Loucy (cell line): Measurements from ENCODE around the gene UTRN.

Experiments used
- H2AFZ ChIP-seq: fragments of 200-600 bp; sonication (generic); 2 replicates; pipeline ENCODE4 v1.6.0; 2016; ENCODE audit warnings: antibody characterized with exemption, mild to moderate bottlenecking, low read length, moderate library complexity
- H3F3A ChIP-seq: fragments of 200-600 bp; 2 replicates; pipeline ENCODE4 v1.6.0; 2016; ENCODE audit warnings: antibody characterized with exemption, low read depth, mild to moderate bottlenecking
- H3K27me3 ChIP-seq: fragments of 200-600 bp; sonication (generic); 2 replicates; pipeline ENCODE4 v1.6.1; 2014; ENCODE audit warnings: low read length, mild to moderate bottlenecking; ENCODE audit not compliant: insufficient read depth, poor library complexity, severe bottlenecking
- H3K36me3 ChIP-seq: fragments of 200-600 bp; sonication (generic); 2 replicates; pipeline ENCODE4 v1.6.1; 2016; ENCODE audit warnings: low read length; ENCODE audit not compliant: insufficient read depth
- H3K4me1 ChIP-seq: fragments of 200-600 bp; sonication (generic); 2 replicates; pipeline ENCODE4 v1.5.1; 2014; ENCODE audit warnings: low read length, mild to moderate bottlenecking; ENCODE audit not compliant: insufficient read depth, poor library complexity, severe bottlenecking
- H3K4me2 ChIP-seq: fragments of 200-600 bp; sonication (generic); 2 replicates; pipeline ENCODE4 v1.6.0; 2014; ENCODE audit warnings: antibody characterized with exemption, low read length, low read depth, mild to moderate bottlenecking; ENCODE audit not compliant: poor library complexity, severe bottlenecking
- H3K4me3 ChIP-seq: fragments of 200-600 bp; sonication (generic); 2 replicates; pipeline ENCODE4 v1.5.1; 2014; ENCODE audit warnings: low read length, mild to moderate bottlenecking, mixed read lengths; ENCODE audit not compliant: poor library complexity, severe bottlenecking
- H3K79me2 ChIP-seq: fragments of 200-600 bp; sonication (generic); 2 replicates; pipeline ENCODE4 v1.6.1; 2014; ENCODE audit warnings: low read length; ENCODE audit not compliant: insufficient read depth
- H3K9ac ChIP-seq: fragments of 200-600 bp; sonication (generic); 2 replicates; pipeline ENCODE4 v1.6.0; 2014; ENCODE audit warnings: mild to moderate bottlenecking, low read depth, low read length, moderate library complexity; ENCODE audit not compliant: poor library complexity, severe bottlenecking
- H3K9me2 ChIP-seq: fragments of 200-600 bp; sonication (generic); replicated peaks from 2 replicates; pipeline ENCODE4 v1.6.1; 2016; ENCODE audit warnings: low read depth, low read length, mixed read lengths
- H3K9me3 ChIP-seq: fragments of 200-600 bp; sonication (generic); 2 replicates; pipeline ENCODE4 v1.6.1; 2014; ENCODE audit warnings: mild to moderate bottlenecking, antibody characterized with exemption, low read length, low read depth; ENCODE audit not compliant: insufficient read depth
- H4K20me1 ChIP-seq: fragments of 200-600 bp; sonication (generic); 2 replicates; pipeline ENCODE4 v1.6.0; 2014; ENCODE audit warnings: antibody characterized with exemption, low read length, mild to moderate bottlenecking; ENCODE audit not compliant: insufficient read depth, poor library complexity, severe bottlenecking
- CTCF ChIP-seq: fragments of 200-600 bp; sonication (generic); conservative IDR thresholded peaks from 2 replicates; pipeline ENCODE4 v1.5.1; 2014; ENCODE audit warnings: mild to moderate bottlenecking, antibody characterized with exemption, low read length
- EZH2phosphoT487 ChIP-seq: fragments of 200-600 bp; IDR thresholded peaks from 2 replicates; pipeline ENCODE4 v1.6.1; 2018; ENCODE audit warnings: antibody characterized with exemption, mild to moderate bottlenecking, moderate library complexity, borderline replicate concordance

UTRN gene

DNA sequence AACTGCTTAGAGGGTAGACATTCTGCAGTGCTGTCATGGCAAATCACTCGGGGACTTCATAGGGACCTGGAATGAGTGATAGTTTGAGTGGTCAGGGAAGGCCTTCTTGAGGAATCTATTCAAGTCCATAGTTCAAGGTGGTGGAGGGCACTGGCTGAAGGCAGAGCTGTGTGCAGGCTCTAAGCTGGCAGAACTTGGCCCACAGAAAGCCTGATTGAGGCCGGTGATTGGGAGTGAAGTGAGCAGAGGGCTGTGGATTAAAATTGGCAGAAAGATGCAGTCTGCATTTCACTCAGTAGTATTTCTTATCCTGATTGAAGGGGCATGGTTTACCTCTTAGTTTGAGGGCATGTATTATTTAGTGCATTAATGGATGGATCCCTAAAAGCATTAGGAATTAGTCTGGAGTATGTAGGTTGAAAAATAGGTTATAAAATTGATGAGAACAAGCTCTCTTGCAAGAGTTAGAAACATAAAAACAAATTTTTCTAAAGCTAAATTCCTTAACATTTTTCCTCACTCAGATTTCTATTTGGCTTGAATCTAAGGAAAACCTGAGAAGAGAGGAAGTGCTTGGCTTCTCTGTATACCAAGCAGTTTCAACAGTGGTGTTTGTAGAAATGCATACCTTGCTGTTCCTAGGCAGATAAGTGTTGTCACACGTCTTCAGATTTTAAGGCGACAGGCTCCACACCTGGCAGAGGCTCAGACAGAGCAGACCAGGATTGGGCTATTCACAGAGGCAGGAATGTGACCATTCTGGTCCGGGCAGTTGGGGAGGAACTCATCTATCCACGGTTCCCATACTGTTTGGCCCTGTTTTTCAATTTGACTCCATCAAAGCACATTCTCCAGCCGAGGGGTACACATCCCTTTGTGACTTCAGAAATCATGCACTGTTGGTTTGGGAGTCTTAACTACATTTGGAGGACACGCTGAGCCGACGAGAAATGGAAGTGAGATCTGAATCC lies 45.2 kb downstream of the UTRN start:
- peaks cover 20% of the 10 kb centered on the region for H3K4me1 ChIP-seq
- TF ChIP-seq EZH2phosphoT487 (no peak), CTCF (no peak)
- H3K9me3 ChIP-seq = no peaks in the 10 kb centered on the region
- H3K4me3 ChIP-seq = no peak overlapping the region
- H4K20me1 ChIP-seq = peaks cover 6% of the 10 kb centered on the region
- no peaks in the 10 kb centered on the region for H3K36me3 ChIP-seq
- H3K27me3 ChIP-seq = no peaks in the 10 kb centered on the region
- peaks cover 5% of the 10 kb centered on the region; the same call in 1 of the 2 replicates for H3F3A ChIP-seq
- H3K79me2 ChIP-seq = peaks cover 37% of the 10 kb centered on the region; the same call in 1 of the 2 replicates
- H3K9me2 ChIP-seq = no peaks in the 10 kb centered on the region
- H2AFZ ChIP-seq = no peak overlapping the region
- no peak overlapping the region for H3K9ac ChIP-seq
- no peak overlapping the region for H3K4me2 ChIP-seq

DNA sequence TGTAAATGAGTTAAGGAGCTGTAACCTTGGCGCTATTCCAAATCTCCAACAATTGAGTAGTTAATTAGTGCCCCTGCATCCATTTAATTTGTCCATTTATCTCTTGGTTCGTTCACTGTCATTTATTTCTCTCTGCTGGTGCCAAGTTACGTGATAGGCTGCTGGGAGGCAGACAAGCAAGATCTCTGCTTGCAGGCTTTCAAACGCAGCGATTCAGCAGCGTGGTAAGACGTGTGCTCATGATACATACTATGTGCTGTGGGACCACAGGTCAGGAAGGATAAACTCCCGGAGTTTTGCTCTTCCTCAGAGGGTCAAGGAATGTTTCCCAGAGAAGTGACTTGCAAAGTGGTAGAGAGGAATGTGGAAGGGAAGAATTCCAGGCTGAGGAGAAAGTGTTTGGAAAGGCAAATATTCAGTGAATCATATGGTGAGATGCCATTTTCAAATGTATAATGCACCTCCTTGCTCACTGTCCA lies 46.4 kb downstream of the UTRN start:
- Histone ChIP-seq H3K36me3 (no peaks in the 10 kb centered on the region), H3K4me2 (no peak overlapping the region), H3K4me1 (peaks cover 25% of the 10 kb centered on the region), H4K20me1 (peaks cover 6% of the 10 kb centered on the region), H2AFZ (no peak overlapping the region), H3K4me3 (no peak overlapping the region), H3K9ac (no peak overlapping the region), H3F3A (peaks cover 5% of the 10 kb centered on the region; the same call in 1 of the 2 replicates), H3K9me2 (no peaks in the 10 kb centered on the region), H3K79me2 (peaks cover 43% of the 10 kb centered on the region; the same call in 1 of the 2 replicates), H3K9me3 (no peaks in the 10 kb centered on the region), H3K27me3 (no peaks in the 10 kb centered on the region)
- TF ChIP-seq EZH2phosphoT487 (no peak), CTCF (no peak)

GRCh38 chr6:144332177-144332576 lies 47.0 kb downstream of the UTRN start:
- Histone ChIP-seq H3K79me2 (peaks cover 43% of the 10 kb centered on the region; the same call in 1 of the 2 replicates), H3K9ac (no peak overlapping the region), H3K4me3 (no peak overlapping the region), H3K4me1 (peaks cover 31% of the 10 kb centered on the region), H4K20me1 (peaks cover 6% of the 10 kb centered on the region), H3K9me3 (no peaks in the 10 kb centered on the region), H3K9me2 (no peaks in the 10 kb centered on the region), H3K36me3 (no peaks in the 10 kb centered on the region), H3K4me2 (no peak overlapping the region), H3F3A (peaks cover 5% of the 10 kb centered on the region; the same call in 1 of the 2 replicates), H3K27me3 (no peaks in the 10 kb centered on the region), H2AFZ (no peak overlapping the region)
- no peak for TF ChIP-seq EZH2phosphoT487
- TF ChIP-seq CTCF = no peak
